Transverse colon (tissue), 4 donors: Measurements from ENCODE around the gene EARS2.

ENCODE experiments used
- EP300 ChIP-seq: sonication (generic); formaldehyde crosslinking; IDR thresholded peaks from one replicate; pipeline ENCODE4 v1.6.1; 2017; ENCODE audit warnings: antibody characterized with exemption, low read depth
- POLR2A ChIP-seq: fragments of 450-650 bp; IDR thresholded peaks from one replicate; pipeline ENCODE4 v1.6.1; 2016; ENCODE audit warnings: antibody characterized with exemption, mild to moderate bottlenecking, moderate library complexity
- POLR2AphosphoS5 ChIP-seq, 3 donors: sonication (generic); formaldehyde crosslinking; IDR thresholded peaks; one replicate each; pipeline ENCODE4 v1.6.1; 2016; ENCODE audit warnings: antibody characterized with exemption in 3 of 3
- TF ChIP-seq, protein P1 (sequence below), 5 experiments: fragments of 200-600 bp in 3 of 5; fragments of 450-650 bp in 2 of 5; sonication (generic) in 3 of 5; IDR thresholded peaks; 1 replicate in 2 of 5; 2 replicates in 3 of 5; pipeline ENCODE4 v1.5.1; 2016 to 2017; ENCODE audit warnings: antibody characterized with exemption in 5 of 5, inconsistent platforms in 3 of 5, mild to moderate bottlenecking in 2 of 5, moderate library complexity in 1 of 5

DNA sequence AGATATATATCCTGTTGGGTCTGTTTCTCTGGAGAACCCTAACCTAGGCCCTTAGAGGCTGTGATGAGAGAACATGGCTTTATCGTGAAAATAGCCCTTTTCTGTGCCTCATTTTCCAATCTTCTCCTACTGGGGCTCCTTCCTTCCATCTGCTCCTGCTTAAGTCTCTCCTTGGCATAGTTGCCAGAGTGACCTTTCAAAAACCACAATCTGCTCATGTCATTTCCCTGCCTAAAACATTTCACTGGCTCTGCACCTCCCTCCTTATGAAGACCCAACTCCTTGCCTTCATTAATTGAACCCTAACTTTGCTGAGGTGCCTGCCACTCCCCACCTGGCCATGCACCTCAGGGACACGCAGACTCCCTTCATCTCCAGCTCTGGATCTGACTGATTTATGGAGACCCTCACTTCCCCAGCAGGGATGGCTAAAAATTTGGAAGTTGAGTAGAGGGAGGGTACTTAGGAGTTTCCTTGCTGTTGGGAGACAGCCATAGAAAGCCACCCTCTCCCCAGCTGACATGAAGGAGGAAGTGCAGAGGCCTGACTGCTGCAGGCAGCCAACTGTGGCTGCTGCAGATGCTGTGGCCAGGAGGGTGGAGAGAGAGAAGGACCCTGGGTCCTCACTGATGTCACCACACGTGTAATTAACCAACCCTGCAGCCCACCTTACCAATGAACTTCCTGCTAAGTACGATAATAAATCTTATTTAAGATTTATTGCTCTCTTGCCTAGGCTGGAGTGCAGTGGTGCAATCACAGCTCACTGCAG lies 40.6 kb downstream of the EARS2 start:
- TF ChIP-seq, protein P1, sequence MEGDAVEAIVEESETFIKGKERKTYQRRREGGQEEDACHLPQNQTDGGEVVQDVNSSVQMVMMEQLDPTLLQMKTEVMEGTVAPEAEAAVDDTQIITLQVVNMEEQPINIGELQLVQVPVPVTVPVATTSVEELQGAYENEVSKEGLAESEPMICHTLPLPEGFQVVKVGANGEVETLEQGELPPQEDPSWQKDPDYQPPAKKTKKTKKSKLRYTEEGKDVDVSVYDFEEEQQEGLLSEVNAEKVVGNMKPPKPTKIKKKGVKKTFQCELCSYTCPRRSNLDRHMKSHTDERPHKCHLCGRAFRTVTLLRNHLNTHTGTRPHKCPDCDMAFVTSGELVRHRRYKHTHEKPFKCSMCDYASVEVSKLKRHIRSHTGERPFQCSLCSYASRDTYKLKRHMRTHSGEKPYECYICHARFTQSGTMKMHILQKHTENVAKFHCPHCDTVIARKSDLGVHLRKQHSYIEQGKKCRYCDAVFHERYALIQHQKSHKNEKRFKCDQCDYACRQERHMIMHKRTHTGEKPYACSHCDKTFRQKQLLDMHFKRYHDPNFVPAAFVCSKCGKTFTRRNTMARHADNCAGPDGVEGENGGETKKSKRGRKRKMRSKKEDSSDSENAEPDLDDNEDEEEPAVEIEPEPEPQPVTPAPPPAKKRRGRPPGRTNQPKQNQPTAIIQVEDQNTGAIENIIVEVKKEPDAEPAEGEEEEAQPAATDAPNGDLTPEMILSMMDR (IDR thresholded peaks at IDR 0.05) = no peak
- TF ChIP-seq EP300 (no peak), POLR2A (no peak), POLR2AphosphoS5 (IDR thresholded peaks at IDR 0.05) (no peak)
